Measurements from ENCODE around the gene ELP1.

The ELP1 gene

DNA sequence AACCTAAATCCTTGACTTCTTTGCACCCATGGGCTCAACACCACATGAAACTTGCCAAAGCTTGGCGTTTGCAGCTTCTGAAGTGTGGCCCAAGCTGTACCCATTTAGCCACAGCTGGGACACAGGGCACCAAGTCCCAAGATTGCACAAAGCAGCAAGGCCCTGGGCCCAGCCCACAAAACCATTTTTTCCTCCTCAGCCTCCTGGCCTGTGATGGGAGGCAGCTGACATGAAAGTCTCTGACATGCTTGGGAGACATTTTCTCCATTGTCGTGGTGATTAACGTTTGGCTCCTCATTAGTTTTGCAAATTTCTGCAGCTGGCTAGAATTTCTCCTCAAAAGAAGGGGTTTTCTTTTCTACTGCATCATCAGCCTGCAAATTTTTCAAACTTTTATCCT is 110.1 kb downstream of the ELP1 start:
- Histone ChIP-seq H3K27ac (ENCODE audit: low read depth, low read length, severe bottlenecking) (no peak overlapping the region), H3K9me3 (ENCODE audit: control insufficient read depth, low read length) (peaks cover 13% of the 10 kb centered on the region), H3K4me1 (ENCODE audit: control insufficient read depth, insufficient read depth, low read length, poor library complexity, severe bottlenecking) (no peaks in the 10 kb centered on the region), H3K36me3 (ENCODE audit: control insufficient read depth, insufficient read depth, low read length) (no peaks in the 10 kb centered on the region), H3K4me3 (ENCODE audit: extremely low read depth, insufficient read depth, low read length, poor library complexity, severe bottlenecking) (no peak overlapping the region)
- 82 to 86% methylated on average over 3 of the region's 3 CpGs for WGBS, 2 experiments (ENCODE audit: insufficient coverage in 2 of 2)
